Fibroblast of lung (primary cell): ENCODE measurements around the gene CDC34. TPM values are rescaled to one million over a fixed set of nuclear protein-coding genes. Genes with fewer than 3 reads are reported as not detected.

Experiments
- DNase-seq, 2 donors: peaks; one replicate each; pipeline versions ENCODE4 v3.0.0 to v3.0.0-alpha.2; 2010; ENCODE audit warnings: low read depth in 2 of 2
- H2AFZ ChIP-seq: 2 replicates; pipeline ENCODE4 v1.5.1; 2012; ENCODE audit warnings: low read length, control low read depth, inconsistent platforms
- H3K27ac ChIP-seq: 2 replicates; pipeline ENCODE4 v1.5.1; 2011; ENCODE audit warnings: low read length, control low read depth; ENCODE audit not compliant: insufficient read depth
- H3K27me3 ChIP-seq: 2 replicates; pipeline ENCODE4 v1.5.1; 2011; ENCODE audit warnings: mild to moderate bottlenecking, low read length; ENCODE audit not compliant: control insufficient read depth, insufficient read depth
- H3K36me3 ChIP-seq: 2 replicates; pipeline ENCODE4 v1.5.1; 2011; ENCODE audit warnings: low read length; ENCODE audit not compliant: control insufficient read depth, insufficient read depth
- H3K4me1 ChIP-seq: 2 replicates; pipeline ENCODE4 v1.5.1; 2011; ENCODE audit warnings: low read length; ENCODE audit not compliant: control insufficient read depth, insufficient read depth; ENCODE audit errors: extremely low read depth
- H3K4me2 ChIP-seq: 2 replicates; pipeline ENCODE4 v1.5.1; 2011; ENCODE audit warnings: low read length, control low read depth; ENCODE audit not compliant: insufficient read depth; ENCODE audit errors: extremely low read depth
- H3K4me3 ChIP-seq, 4 experiments: fragments of 200-600 bp in 1 of 4; sonication (generic) in 1 of 4; replicated peaks in 1 of 4; 2 replicates each; pipeline ENCODE4 v1.5.1; 2011 to 2016; ENCODE audit warnings: low read length in 4 of 4, low read depth in 3 of 4, mild to moderate bottlenecking in 3 of 4, control low read depth in 2 of 4, inconsistent platforms in 1 of 4, mixed read lengths in 1 of 4; ENCODE audit not compliant: insufficient read depth in 1 of 4; ENCODE audit errors: control extremely low read depth in 1 of 4
- H3K79me2 ChIP-seq: 2 replicates; pipeline ENCODE4 v1.5.1; 2012; ENCODE audit warnings: mild to moderate bottlenecking, low read length, inconsistent platforms; ENCODE audit not compliant: control insufficient read depth, insufficient read depth
- H3K9ac ChIP-seq: 2 replicates; pipeline ENCODE4 v1.5.1; 2011; ENCODE audit warnings: mild to moderate bottlenecking, low read length, control low read depth; ENCODE audit not compliant: insufficient read depth
- H3K9me3 ChIP-seq: 2 replicates; pipeline ENCODE4 v1.5.1; 2012; ENCODE audit warnings: low read depth, low read length; ENCODE audit not compliant: control insufficient read depth, insufficient read depth
- H4K20me1 ChIP-seq: 2 replicates; pipeline ENCODE4 v1.5.1; 2011; ENCODE audit warnings: low read length; ENCODE audit not compliant: control insufficient read depth, insufficient read depth; ENCODE audit errors: extremely low read depth
- EZH2 ChIP-seq: IDR thresholded peaks from 2 replicates; pipeline ENCODE4 v1.5.1; 2012; ENCODE audit warnings: low read length, control low read depth, mild to moderate bottlenecking; ENCODE audit errors: missing control alignments
- polyA plus RNA-seq, 2 donors: library from polyadenylated mRNA; depleted of rRNA in 1 of 2; stranded (reverse) in 1 of 2; unstranded in 1 of 2; fragments of >200 nt; gene quantifications; 2 replicates each; pipeline ENCODE4 v1.2.1, GENCODE V29; 2011 to 2012; ENCODE audit warnings: missing spikeins in 1 of 2
- total RNA-seq: library from RNA; depleted of rRNA; stranded (reverse); fragments of >200 nt; gene quantifications from 2 replicates; pipeline ENCODE4 v1.2.1, GENCODE V29; 2014
- TF ChIP-seq, protein P1 (sequence below), 2 donors: IDR thresholded peaks in 1 of 2; conservative IDR thresholded peaks in 1 of 2; 1 replicate in 1 of 2; 2 replicates in 1 of 2; pipeline ENCODE4 v1.5.1; 2011 to 2012; ENCODE audit warnings: low read length in 2 of 2, control low read depth in 1 of 2, inconsistent platforms in 1 of 2, low read depth in 1 of 2, mild to moderate bottlenecking in 1 of 2

The CDC34 gene
- total and polyA plus RNA-seq, 2 donors (not counting 1 experiment from before 2014, with no cell fraction given), result 23.3 to 72.5 TPM

GRCh38 chr19:570251-570686, 38.7 kb downstream of the CDC34 start:
- no peak overlapping the region for H3K4me3 ChIP-seq
- no peak overlapping the region for H3K9ac ChIP-seq
- H4K20me1 ChIP-seq, result no peaks in the 10 kb centered on the region
- H3K9me3 ChIP-seq, result no peaks in the 10 kb centered on the region
- no peaks in the 10 kb centered on the region for H3K27me3 ChIP-seq
- no peak overlapping the region for H3K27ac ChIP-seq
- peaks cover 25% of the 10 kb centered on the region for H3K79me2 ChIP-seq
- no peak overlapping the region for H2AFZ ChIP-seq
- no peak overlapping the region for H3K4me2 ChIP-seq
- no peaks in the 10 kb centered on the region for H3K36me3 ChIP-seq
- no peak for TF ChIP-seq EZH2
- TF ChIP-seq, protein P1, sequence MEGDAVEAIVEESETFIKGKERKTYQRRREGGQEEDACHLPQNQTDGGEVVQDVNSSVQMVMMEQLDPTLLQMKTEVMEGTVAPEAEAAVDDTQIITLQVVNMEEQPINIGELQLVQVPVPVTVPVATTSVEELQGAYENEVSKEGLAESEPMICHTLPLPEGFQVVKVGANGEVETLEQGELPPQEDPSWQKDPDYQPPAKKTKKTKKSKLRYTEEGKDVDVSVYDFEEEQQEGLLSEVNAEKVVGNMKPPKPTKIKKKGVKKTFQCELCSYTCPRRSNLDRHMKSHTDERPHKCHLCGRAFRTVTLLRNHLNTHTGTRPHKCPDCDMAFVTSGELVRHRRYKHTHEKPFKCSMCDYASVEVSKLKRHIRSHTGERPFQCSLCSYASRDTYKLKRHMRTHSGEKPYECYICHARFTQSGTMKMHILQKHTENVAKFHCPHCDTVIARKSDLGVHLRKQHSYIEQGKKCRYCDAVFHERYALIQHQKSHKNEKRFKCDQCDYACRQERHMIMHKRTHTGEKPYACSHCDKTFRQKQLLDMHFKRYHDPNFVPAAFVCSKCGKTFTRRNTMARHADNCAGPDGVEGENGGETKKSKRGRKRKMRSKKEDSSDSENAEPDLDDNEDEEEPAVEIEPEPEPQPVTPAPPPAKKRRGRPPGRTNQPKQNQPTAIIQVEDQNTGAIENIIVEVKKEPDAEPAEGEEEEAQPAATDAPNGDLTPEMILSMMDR (conservative IDR thresholded peaks at IDR 0.05 in 1 of 2, IDR thresholded peaks at IDR 0.05 in 1 of 2; ENCODE audit: low read depth in 1 of 2, low read length in 2 of 2), result no peak
- no peak for DNase-seq
- H3K4me1 ChIP-seq, result peaks cover 11% of the 10 kb centered on the region

DNA sequence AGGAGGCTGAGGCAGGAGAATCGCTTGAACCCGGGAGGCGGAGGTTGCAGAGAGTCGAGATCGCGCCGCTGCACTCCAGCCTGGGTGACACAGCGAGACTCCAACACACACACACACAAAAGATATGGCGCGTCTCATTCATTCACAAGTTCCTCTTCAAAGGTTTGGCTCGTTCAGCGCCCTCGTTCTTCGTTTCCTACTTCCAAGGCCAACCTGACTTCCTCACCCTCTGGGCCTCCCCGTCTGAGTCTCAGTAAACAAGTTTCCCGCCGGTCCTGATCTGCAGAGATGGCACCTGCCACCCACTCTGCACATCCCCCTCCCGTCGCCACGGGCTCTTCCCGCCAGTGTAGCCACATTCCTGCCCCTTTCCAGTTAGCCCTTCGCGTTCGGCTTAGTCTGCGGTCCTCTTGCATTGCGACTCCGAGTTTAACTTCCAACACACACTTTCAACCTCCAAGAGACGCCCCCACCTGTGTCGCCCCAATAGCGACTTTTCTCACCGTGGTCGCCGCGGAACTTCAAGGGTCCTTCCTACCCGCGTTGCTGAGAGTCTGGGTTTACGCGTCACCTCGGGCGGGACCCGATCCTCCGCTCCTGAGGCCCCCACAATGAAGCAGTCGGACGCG, 39.5 kb downstream of the CDC34 start:
- Histone ChIP-seq H3K9ac (peak overlapping the region; percentile 46), H3K36me3 (no peaks in the 10 kb centered on the region), H3K9me3 (no peaks in the 10 kb centered on the region), H4K20me1 (no peaks in the 10 kb centered on the region), H3K27ac (peak overlapping the region; percentile 81), H3K4me3 (peak overlapping the region; percentile 38 to 78 (median 55)), H3K27me3 (no peaks in the 10 kb centered on the region), H3K4me2 (peak overlapping the region; percentile 61), H3K79me2 (peaks cover 31% of the 10 kb centered on the region), H2AFZ (peak overlapping the region; percentile 66), H3K4me1 (peaks cover 16% of the 10 kb centered on the region)
- peak; percentile 30 for DNase-seq
- no peak for TF ChIP-seq EZH2
- TF ChIP-seq, protein P1 (conservative IDR thresholded peaks at IDR 0.05 in 1 of 2, IDR thresholded peaks at IDR 0.05 in 1 of 2; ENCODE audit: low read depth in 1 of 2, low read length in 2 of 2), result no peak

- Histone ChIP-seq H3K27me3 (no peaks in the 10 kb centered on the region), H3K4me1 (peaks cover 20% of the 10 kb centered on the region), H3K27ac (peak overlapping the region; percentile 81), H3K4me2 (peak overlapping the region; percentile 61), H3K36me3 (no peaks in the 10 kb centered on the region), H3K4me3 (peak overlapping the region; percentile 38 to 78 (median 55)), H3K79me2 (peaks cover 36% of the 10 kb centered on the region), H3K9me3 (no peaks in the 10 kb centered on the region), H2AFZ (peak overlapping the region; percentile 66), H4K20me1 (no peaks in the 10 kb centered on the region), H3K9ac (peak overlapping the region; percentile 46)
- TF ChIP-seq, protein P1 (conservative IDR thresholded peaks at IDR 0.05 in 1 of 2, IDR thresholded peaks at IDR 0.05 in 1 of 2; ENCODE audit: low read depth in 1 of 2, low read length in 2 of 2), result no peak
- TF ChIP-seq EZH2, result no peak
- peak; percentile 40 to 51 for DNase-seq
These were observed 40.0 kb downstream of the CDC34 start for GRCh38 chr19:571566-571974.
